Activated T-cell treated with anti-CD3 and anti-CD28 coated beads for 4 hours (primary cell): Measurements from ENCODE around the gene LSS.

ENCODE experiments used
- DNase-seq: peaks from one replicate; pipeline ENCODE4 v3.0.0-alpha.2; 2020

Gene LSS

GRCh38 chr21:46228345-46229051 lies at the start of gene LSS:
TSS of gene LSS (minus strand) at chr21:46228774. CDS start at chr21:46228745, 29 bp downstream.
- DNase-seq, result peak; percentile 96

GRCh38 chr21:46274797-46275390 lies 46.3 kb upstream of the LSS start:
- no peak for DNase-seq

- no peak for DNase-seq
Measured at GRCh38 chr21:46273341-46273740, 44.8 kb upstream of the LSS start.

GRCh38 chr21:46269466-46269865 lies 40.9 kb upstream of the LSS start:
- no peak for DNase-seq

GRCh38 chr21:46268371-46268770 lies 39.8 kb upstream of the LSS start:
- no peak for DNase-seq

- no peak for DNase-seq
Measured at GRCh38 chr21:46266946-46267345, 38.4 kb upstream of the LSS start.

- DNase-seq, result no peak
Measured at GRCh38 chr21:46265736-46266525, 37.4 kb upstream of the LSS start.

GRCh38 chr21:46264690-46265144 lies 36.1 kb upstream of the LSS start:
- no peak for DNase-seq

- no peak for DNase-seq
Measured at GRCh38 chr21:46264046-46264689, 35.6 kb upstream of the LSS start.

- DNase-seq, result no peak
Measured at GRCh38 chr21:46256501-46256994, 28.0 kb upstream of the LSS start.

- DNase-seq, result no peak
Measured at GRCh38 chr21:46255758-46256337, 27.3 kb upstream of the LSS start.

GRCh38 chr21:46255166-46255565 lies 26.6 kb upstream of the LSS start:
- DNase-seq, result no peak

GRCh38 chr21:46254208-46254975 lies 25.8 kb upstream of the LSS start:
- no peak for DNase-seq

- no peak for DNase-seq
Measured at GRCh38 chr21:46253610-46254124, 25.1 kb upstream of the LSS start.

GRCh38 chr21:46252840-46253239 lies 24.3 kb upstream of the LSS start:
- no peak for DNase-seq

- DNase-seq, result no peak
Measured at GRCh38 chr21:46250146-46250725, 21.7 kb upstream of the LSS start.

GRCh38 chr21:46248827-46249226 lies 20.3 kb upstream of the LSS start:
- DNase-seq, result no peak

GRCh38 chr21:46248422-46248782 lies 19.8 kb upstream of the LSS start:
- DNase-seq, result no peak

- DNase-seq, result no peak
Measured at GRCh38 chr21:46247699-46248421, 19.3 kb upstream of the LSS start.

GRCh38 chr21:46246345-46246744 lies 17.8 kb upstream of the LSS start:
- DNase-seq, result no peak
